GM12874 (cell line): Measurements from ENCODE around the gene PHRF1.

Experiments used
- CTCF ChIP-seq: IDR thresholded peaks from 2 replicates; pipeline ENCODE4 v1.5.1; 2011; ENCODE audit warnings: low read depth, mild to moderate bottlenecking, control low read depth, low read length, moderate library complexity; ENCODE audit not compliant: insufficient read depth

The PHRF1 gene

GRCh38 chr11:617199-617911 lies 41.1 kb downstream of the PHRF1 start:
- TF ChIP-seq CTCF, result no peak

GRCh38 chr11:617912-618682 lies 41.8 kb downstream of the PHRF1 start:
- TF ChIP-seq CTCF, result no peak

- no peak for TF ChIP-seq CTCF
These were observed 42.8 kb downstream of the PHRF1 start for GRCh38 chr11:618856-619627.

GRCh38 chr11:619628-620050 lies 43.4 kb downstream of the PHRF1 start:
- TF ChIP-seq CTCF, result no peak

- no peak for TF ChIP-seq CTCF
These were observed 43.9 kb downstream of the PHRF1 start for GRCh38 chr11:620201-620600.

GRCh38 chr11:620935-621814 lies 44.9 kb downstream of the PHRF1 start:
- TF ChIP-seq CTCF, result no peak
